Activated naive CD4-positive, alpha-beta T cell treated with anti-CD3 and anti-CD28 coated beads, Interleukin-2, amount 50 U/mL, for 16 hours (primary cell): ENCODE data around the gene SRSF3.
"Not testable (repeated sequence)": the region's sequence is repeated elsewhere in the genome, so short reads cannot be mapped to it uniquely, and the experiment has no call there.

Source experiments
- DNase-seq: peaks from one replicate; pipeline ENCODE4 v3.0.0-alpha.2; 2020

The SRSF3 gene

DNA sequence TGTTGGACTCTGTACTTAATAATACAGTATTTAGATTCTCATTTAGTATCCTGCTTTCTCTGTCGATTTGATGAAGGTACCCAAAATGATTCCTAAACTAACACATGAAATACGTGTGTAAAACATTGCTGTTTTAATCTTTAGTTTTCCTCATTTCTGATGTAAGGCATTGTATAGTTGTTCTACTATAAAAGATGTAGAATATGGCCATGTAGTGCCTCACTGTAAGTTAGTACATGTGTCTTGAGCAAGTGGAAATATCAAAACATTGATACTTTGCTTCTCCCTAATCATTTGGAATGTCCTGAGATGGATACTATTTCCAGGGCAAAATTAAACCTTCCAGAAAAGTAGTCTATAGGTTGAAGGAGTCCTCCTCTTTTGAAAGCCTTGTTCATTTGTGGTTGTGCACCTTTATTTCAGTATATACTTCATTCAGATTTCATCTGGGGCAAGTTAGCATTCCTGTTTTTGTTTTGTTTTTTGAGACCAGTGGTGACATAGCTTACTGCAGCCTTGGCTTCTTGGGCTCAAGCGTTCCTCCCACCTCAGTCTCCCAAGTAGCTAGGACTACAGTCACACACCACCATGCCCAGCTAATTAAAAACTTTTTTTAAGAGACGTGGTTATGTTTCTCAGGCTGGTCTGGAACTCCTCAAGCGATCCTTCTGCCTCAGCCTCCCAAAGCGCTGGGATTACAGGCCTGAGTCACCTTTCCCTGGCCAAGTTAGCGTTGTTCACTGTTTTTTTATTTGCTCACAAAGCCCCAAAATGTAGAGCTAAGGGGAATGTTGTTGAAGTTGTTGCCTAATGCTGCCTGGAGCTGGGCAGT is 11.6 kb downstream of the SRSF3 start:
- no peak for DNase-seq

DNA sequence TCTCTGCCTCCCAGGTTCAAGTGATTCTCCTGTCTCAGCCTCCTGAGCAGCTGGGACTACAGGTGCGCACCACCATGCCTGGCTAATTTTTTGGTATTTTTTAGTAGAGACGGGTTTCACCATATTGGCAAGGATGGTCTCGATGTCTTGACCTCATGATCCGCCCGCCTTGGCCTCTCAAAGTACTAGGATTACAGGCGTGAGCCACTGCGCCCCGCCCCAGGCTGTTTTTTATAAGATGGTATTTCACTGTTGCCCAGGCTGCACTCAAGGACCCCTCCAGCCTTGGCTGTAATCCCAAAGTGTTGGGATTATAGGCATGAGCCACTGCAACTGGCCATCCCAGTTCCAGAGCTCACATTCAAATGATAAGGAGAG is 13.1 kb downstream of the SRSF3 start:
- DNase-seq, result not testable (repeated sequence)

DNA sequence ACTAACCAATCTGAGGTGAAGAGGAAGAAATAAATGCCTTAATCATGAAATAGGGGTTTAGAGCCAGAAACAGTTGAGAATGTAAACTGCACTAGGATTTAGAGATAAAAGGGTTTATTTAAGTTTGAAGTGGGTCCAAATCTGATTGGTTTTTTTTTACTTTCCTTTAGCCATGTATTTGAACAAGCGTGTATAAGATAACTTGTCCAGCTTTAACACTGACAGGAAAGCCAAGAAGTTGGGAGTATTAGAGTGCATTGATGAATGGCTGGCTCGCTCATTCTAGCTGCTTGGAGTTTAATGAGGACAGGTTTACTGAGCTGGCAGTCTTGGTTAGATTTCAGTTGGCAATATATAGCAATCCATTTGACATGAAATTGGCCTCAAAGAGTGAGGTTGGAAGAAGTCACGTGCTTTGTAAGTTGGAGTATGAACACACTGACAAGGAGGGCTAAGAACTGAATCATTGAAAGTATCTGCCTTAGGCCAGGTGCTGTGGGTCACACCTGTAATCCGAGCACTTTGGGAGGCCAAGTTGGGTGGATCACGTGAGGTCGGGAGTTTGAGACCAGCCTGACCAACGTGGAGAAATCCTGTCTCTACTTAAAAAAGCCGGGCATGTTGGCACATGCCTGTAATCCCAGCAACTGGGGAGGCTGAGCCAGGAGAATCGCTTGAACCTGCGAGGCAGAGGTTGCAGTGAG is 13.7 kb downstream of the SRSF3 start:
- DNase-seq, result no peak

DNA sequence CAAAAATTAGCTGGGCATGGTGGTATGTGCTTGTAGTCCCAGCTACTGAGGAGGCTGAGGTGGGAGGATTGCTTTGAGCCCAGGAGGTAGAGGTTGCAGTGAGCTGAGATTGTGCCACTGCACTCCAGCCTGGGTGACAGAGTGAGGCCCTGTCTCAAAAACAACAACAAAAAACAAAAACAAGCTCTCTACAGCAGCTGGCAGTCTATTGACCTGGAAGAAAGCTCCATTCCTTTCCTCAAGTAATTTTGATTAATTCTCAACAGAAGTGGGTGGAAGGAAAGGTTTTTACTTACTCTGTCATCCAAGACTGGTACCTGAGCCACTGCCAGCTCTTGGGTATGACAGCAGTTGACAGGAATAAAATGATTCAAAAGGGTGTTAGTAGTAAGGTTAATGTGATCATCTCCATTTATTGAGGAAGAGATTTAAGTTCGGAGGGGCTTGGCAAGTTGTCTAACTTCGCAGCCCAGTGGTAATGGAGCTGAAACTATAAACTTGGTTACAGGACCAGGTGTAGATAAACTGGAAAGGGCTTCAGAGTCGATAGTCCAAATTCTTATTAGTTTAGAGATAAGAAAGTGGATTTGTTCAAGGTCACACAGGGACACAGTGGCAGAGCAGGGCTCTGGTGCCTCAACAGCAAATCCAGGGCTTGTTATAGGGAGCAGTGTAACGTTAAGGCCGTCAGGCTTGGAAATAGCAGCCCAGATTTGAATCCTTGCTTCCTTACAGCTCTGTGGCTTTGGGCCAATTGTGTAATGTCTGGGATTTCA is 14.8 kb downstream of the SRSF3 start:
- no peak for DNase-seq

DNA sequence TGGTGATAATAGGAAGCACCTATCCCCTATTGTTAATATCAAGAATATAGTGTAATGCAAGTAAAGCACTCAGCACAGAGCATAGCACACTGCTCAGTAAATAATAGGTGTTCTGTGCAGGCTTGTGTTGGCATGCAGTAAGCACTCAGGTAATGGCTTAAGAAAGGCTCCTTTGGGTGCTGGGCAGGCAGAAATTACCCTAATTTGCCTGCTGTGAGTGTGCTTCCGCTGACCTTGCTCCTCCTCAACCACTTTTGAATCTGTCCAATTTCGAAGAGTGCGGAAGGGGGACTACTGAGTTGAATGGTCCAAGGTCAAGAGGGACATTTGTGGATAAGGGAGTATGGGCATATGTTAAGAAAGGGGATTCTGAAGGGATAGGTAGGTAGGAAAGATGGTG is 15.4 kb downstream of the SRSF3 start:
- no peak for DNase-seq

DNA sequence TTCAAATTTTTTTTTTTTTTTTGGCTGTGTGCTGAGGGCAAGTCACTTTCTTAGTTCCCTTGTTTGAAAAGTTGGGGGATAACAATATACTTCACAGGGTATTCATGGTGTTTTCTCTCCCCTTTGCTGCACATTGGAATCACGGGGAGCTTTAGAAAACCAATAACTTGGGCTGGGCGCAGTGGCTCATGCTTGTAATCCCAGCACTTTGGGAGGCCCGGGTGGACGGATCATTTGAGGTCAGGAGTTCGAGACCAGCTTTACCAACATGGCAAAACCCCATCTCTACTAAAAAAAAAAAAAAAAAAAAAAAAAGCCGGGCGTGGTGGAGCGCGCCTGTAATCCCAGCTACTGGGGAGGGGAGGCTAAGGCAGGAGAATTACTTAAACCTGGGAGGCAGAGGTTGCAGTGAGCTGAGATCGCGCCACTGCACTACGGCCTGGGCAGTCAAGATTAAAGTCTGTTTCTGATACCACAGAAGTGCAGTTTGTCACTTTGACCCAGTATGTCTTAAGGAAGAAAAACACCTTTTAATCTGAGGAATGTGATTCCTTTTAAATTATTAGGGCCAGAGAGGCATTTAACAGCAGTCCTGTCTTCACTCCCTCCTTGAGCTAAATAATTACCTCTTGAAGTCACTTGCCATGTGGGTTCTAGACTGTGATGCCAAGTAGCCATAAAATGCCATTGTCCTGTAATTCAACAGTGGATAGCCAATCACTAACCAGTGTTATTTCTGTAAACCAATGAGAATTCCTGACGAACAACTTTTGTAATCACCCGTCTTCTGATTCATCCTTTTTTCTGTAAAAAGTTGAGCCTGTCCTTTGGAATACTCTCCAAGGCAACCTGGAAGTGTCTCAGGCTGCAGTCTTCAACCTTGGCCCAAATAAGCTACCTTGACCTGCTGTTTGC is 16.1 kb downstream of the SRSF3 start:
- DNase-seq, result no peak

DNA sequence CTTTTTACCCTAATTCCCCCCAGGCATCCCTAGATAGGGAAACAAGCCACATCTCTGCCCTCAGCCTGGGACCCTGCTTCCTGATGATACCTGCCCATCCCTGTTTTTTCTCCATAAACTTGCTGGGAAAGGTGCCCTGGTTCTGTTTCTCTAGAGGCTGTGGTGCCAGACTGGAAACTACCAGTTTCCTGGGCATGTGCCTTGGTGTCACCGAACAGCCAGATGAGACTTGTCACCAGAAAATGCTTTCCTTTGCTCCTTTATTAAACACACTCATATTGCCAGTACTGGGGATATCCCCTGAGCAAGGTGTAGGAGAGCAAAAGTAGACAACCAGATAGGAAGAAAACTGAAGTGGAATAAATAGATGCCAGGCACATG is 16.8 kb downstream of the SRSF3 start:
- DNase-seq, result no peak

DNA sequence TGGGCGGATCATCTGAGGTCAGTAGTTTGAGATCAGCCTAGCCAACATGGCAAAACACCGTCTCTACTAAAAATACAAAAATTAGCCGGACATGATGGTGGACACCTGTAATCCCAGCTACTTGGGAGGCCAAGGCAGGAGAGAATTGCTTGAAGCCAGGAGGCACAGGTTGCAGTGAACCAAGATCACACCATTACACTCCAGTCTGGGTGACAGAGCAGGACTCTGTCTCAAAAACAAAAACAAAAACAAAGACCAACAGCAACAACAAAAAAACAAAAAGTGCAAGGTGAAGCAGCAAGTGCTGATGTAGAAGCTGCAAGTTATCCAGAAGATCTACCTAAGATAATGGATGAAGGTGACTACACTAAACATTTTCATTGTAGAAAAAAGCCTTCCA is 17.5 kb downstream of the SRSF3 start:
- not testable (repeated sequence) for DNase-seq

DNA sequence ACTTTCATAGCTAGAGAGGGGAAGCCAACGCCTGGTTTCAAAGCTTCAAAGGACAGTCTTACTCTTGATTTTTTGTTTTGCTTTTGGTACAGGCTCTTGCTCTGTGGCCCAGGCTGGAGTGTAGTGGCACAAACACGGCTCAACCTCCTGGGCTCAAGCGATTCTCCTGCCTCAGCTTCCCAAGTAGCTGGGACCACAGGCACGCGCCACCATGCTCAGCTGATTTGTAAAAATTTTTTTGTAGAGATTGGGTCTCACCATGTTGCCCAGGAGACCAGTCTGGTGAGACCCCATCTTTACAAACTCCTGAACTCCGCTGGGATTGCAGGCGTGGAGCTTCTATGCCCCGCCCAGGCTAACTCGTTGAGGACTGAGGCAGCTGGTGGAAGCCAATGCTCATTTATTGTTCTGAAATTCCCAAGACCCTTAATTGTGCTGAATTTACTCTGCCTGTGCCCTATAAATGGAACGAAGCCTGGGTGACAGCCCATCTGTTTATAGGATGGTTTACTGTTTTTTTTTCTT is 18.0 kb downstream of the SRSF3 start:
- no peak for DNase-seq

DNA sequence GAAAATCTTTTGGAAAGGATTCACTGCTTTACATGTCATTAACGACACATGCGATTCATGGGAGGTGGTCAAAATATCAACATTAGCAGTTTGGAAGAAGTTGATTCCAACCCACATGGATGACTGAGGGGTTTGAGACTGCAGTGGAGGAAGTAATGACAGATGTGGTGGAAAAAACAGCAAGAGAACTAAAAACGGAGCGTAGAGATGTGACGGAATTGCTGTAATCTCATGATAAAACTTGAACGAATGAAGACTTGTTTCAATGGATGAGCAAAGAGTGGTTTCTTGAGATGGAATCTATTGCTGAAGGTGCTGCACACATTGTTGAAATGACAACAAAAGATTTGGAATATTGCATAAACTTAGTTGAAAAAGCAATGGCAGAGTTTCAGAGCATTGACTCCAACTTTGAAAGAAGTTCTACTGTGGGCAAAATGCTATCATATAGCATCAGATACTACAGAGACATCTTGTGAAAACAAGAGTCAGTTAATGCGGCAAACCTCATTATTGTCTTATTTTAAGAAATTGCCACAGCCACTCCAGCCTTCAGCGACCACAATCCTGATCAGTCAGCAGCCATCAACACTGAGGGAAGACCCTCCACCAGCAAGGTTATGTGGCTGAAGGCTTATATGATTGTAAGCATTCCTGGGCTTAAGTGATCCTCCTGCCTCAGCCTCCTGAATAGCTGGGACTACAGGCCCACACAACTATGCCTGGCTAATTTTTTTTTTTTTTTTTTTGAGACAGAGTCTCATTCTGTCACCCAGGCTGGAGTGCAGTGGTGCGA is 19.2 kb downstream of the SRSF3 start:
- DNase-seq, result no peak

DNA sequence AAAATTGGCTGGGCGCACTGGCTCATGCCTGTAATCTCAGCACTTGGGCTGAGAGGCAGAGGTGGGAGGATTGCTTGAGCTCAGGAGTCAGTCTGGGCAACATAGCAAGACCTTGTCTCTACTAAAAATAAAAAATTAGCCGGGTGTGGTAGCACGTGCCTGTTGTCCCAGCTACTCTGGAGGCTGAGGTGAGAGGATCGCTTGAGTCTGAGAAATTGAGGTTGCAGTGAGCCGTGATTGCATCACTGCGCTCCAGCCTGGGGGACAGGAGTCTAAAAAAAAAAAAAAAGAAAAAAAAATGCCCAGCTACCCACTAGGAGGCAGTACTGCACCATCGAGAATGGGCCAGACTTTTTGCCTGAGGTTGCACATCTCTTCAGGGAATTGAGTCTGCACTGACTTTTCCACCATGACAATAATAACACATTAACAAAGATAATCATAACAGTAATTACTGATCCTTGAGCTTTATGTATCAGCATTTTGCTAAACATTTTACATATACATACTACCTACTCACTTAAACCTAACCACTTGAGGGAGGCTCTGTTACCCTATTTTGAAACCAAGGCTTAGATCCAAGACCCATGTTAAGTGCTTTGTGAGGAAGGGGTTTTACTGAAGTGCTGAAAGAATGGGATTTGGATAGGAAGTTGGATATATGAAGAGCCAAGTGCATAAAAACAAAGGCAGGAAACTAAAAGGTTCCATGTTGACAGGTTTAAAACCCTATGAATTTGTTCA is 21.0 kb downstream of the SRSF3 start:
- peak; percentile 47 for DNase-seq

DNA sequence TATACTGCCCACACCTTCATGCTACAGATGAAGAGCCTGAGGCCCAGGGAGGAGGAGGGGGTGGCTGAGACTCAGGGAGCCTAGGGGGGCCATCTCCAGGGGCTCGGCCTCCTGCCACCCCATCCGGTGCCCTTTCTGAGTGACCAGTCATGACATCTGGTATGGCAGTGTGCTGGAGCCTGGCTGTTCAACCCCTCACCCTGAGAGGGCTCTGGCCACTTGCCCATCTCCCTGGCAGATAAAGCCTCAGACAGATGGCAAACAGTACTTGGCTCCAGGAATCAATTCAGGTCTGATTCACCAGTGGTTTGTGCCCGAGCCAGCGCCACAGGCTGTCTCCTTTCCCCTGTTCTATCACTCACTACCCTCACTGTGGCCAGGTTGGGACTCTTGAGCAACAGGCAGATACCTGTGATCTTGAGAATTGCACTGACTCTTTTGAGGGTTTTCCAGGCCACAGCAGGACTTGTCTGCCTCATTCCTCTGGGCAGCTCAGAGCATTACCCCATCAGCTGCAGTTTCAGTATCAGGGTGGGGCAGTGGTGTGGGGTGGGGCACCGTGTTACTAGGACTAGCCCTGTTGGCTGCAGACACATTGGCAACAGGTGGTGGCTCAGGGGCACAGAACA is 22.8 kb downstream of the SRSF3 start:
- DNase-seq, result no peak

DNA sequence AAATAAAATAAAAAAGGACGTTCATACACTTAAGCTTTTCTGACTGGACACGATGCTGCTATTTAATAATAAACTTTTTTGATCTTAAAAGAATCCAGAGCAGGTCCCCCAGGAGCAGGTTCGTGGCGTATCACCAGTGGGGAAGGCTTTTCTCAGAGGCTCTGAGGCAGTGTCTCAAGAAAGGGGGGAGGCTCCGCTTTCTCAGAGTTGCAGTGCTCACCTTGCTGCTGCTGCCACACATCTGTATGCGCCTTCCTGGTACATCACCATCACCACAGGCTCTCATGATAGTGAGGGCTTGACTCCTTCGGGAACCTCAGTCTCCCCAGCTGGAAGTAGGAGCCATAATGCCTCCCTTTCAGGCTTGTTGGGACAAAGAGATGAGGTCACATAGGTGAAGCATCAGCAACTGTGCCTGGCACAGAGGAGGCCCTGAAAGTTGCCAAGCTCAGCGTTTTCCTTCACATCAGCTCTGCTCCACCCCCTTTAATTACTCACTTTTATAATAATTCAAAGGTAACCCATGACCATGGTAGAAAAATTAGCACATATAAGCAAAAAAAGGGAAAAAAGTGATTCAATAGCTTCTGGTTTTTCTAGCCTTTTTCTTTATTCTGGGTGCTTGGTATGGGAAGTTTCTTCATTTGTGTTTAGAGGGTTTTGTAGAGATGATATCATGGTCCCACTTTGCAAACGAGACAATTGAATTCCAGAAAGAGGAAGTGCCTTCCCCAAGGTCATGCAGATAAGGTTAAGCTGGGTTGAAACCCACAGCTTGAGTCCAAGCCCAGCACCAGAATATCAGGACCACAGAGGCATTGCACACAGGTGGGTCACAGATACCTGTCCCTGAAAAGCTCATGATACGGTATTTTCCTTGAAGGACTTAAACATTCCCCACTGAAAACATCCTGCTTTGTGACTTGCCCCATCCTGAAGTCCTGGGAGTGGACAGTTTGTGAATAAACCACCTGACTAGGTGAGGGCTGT is 24.5 kb downstream of the SRSF3 start:
- no peak for DNase-seq

DNA sequence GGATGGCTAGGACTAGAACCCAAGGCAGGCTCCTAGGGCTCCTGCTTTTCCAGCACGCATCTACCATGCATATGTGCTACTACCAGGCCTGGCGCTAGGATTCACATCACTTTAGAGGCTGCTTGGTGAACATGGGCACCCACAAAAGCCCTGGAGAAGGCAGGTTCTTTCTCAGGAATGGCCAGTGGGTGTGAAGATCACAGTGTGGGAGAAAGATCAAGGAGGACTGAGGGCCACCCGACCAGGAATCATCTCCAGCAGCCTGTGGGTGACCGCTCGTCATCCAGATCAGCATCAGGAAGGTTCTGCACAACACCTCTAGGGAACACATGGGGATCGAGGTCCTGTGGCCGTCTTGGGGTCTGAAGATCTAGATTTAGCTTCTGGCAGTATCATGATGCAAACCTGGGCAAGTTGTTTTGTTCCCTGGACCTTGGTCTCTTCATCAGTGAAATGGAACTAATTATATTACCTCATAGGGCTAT is 27.3 kb downstream of the SRSF3 start:
- no peak for DNase-seq

DNA sequence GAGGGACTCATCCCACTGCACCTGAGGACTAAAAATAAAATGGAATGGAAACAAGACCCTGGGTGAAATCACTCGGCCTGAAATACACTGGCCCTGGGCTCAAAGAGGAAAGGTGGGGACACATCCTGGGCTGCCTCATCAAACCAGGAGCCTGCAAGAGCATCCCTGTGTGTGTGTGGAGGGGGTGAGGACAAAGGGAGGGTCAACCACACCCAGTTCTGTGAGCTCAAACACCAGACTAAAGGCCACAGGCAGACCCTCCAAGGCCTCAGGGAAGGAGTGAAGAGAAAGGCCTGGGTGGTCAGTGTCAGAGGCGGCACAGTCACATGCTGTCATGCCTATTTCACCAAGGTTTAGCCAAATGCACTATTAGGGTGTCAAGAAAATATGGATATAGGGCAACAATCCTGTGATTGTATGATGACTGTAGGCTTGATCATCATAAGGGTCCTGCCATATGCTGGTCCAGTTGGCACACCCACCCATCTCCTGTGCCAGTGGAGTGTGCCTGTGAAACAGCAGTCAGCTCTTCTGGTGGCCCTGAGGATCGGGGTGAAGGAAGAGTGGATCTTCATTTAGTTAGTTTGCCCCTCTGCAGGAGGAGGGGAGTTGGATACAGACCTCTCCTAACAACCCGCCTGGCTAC is 28.9 kb downstream of the SRSF3 start:
- no peak for DNase-seq

DNA sequence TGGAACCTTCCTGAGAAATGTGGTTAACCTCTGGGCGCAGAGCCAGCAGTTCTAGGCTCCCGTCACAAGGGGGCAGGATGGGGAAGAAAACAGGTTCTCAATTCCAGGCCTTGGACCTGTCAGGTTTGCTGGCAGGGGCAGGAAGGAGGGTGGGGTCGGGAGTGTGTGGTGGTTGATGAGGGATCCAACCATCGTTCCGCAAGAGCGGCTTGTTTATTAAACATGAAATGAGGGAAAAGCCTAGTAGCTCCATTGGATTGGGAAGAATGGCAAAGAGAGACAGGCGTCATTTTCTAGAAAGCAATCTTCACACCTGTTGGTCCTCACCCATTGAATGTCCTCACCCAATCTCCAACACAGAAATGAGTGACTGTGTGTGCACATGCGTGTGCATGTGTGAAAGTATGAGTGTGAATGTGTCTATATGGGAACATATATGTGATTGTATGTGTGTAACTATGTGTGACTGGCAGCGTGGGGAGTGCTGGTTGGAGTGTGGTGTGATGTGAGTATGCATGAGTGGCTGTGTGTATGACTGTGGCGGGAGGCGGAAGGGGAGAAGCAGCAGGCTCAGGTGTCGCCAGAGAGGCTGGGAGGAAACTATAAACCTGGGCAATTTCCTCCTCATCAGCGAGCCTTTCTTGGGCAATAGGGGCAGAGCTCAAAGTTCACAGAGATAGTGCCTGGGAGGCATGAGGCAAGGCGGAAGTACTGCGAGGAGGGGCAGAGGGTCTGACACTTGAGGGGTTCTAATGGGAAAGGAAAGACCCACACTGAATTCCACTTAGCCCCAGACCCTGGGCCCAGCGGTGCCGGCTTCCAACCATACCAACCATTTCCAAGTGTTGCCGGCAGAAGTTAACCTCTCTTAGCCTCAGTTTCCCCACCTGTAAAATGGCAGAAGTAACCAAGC is 29.6 kb downstream of the SRSF3 start:
- peak; percentile 74 for DNase-seq
